Activated naive CD8-positive, alpha-beta T cell (primary cell): ENCODE data around the gene NFAM1.

Source experiments
- H3K27ac Mint-ChIP-seq: one replicate; pipeline ENCODE4 v1.8.0; 2021; ENCODE audit warnings: mixed read lengths
- H3K27me3 Mint-ChIP-seq: one replicate; pipeline ENCODE4 v1.8.0; 2021; ENCODE audit warnings: mixed read lengths
- H3K36me3 Mint-ChIP-seq: one replicate; pipeline ENCODE4 v1.8.0; 2021; ENCODE audit warnings: mixed read lengths
- H3K4me1 Mint-ChIP-seq: one replicate; pipeline ENCODE4 v1.8.0; 2021; ENCODE audit warnings: low read depth, mixed read lengths
- H3K4me3 Mint-ChIP-seq: one replicate; pipeline ENCODE4 v1.8.0; 2021; ENCODE audit warnings: mild to moderate bottlenecking, mixed read lengths
- H3K9me3 Mint-ChIP-seq: one replicate; pipeline ENCODE4 v1.8.0; 2021; ENCODE audit warnings: low read depth, mixed read lengths

The NFAM1 gene

GRCh38 chr22:42384506-42384905 lies 47.7 kb downstream of the NFAM1 start:
- no peak overlapping the region for H3K27ac Mint-ChIP-seq
- no peak overlapping the region for H3K4me3 Mint-ChIP-seq
- no peaks in the 10 kb centered on the region for H3K9me3 Mint-ChIP-seq
- H3K4me1 Mint-ChIP-seq = no peaks in the 10 kb centered on the region
- H3K27me3 Mint-ChIP-seq = no peaks in the 10 kb centered on the region
- H3K36me3 Mint-ChIP-seq = no peaks in the 10 kb centered on the region

GRCh38 chr22:42383851-42384417 lies 48.3 kb downstream of the NFAM1 start:
- H3K27ac Mint-ChIP-seq = no peak overlapping the region
- no peak overlapping the region for H3K4me3 Mint-ChIP-seq
- no peaks in the 10 kb centered on the region for H3K27me3 Mint-ChIP-seq
- H3K4me1 Mint-ChIP-seq = no peaks in the 10 kb centered on the region
- H3K36me3 Mint-ChIP-seq = no peaks in the 10 kb centered on the region
- H3K9me3 Mint-ChIP-seq = no peaks in the 10 kb centered on the region

- H3K27ac Mint-ChIP-seq = no peak overlapping the region
- no peaks in the 10 kb centered on the region for H3K27me3 Mint-ChIP-seq
- H3K4me1 Mint-ChIP-seq = no peaks in the 10 kb centered on the region
- no peaks in the 10 kb centered on the region for H3K9me3 Mint-ChIP-seq
- no peak overlapping the region for H3K4me3 Mint-ChIP-seq
- no peaks in the 10 kb centered on the region for H3K36me3 Mint-ChIP-seq
Measured at GRCh38 chr22:42383287-42383686, 48.9 kb downstream of the NFAM1 start.

DNA sequence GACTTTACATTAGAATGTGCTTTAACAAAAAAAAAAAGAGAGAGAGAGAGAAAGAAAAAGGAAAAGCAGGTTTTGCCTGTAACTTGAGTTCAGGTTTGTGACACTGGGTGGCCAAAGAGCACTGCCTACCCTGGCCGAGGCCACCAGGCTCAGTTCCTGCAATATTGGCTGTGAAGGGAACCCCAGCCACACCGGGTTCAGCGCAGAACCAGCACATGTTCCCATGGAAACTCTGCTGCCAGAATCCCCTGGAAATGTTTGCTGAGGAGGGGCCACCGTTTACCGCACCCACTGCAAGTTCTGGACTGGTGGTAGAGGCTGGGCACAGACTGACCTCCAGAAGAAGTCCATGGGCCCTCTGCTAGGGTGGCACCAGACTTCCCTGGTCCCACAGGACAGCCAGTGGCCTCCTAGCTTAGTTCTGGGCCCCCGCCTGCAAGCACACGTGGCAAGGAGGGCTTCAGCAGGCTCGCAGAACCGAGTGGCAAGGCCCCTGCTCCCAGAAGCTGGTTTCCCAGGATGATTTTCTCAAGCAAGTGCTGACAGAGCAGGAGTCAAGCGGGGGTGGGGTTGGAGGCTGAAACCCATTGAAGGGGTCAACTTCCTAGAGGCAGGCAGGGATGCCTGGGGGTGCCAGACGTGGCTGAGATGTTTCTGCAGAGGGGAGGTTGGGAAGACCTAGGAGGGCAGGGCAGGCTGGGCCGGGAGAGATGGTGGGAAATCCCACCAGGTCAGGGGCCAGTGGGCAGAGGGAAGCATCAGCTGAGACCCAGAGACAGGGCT lies 51.2 kb downstream of the NFAM1 start:
- no peaks in the 10 kb centered on the region for H3K9me3 Mint-ChIP-seq
- H3K36me3 Mint-ChIP-seq = no peaks in the 10 kb centered on the region
- no peaks in the 10 kb centered on the region for H3K27me3 Mint-ChIP-seq
- H3K27ac Mint-ChIP-seq = no peak overlapping the region
- no peaks in the 10 kb centered on the region for H3K4me1 Mint-ChIP-seq
- no peak overlapping the region for H3K4me3 Mint-ChIP-seq

DNA sequence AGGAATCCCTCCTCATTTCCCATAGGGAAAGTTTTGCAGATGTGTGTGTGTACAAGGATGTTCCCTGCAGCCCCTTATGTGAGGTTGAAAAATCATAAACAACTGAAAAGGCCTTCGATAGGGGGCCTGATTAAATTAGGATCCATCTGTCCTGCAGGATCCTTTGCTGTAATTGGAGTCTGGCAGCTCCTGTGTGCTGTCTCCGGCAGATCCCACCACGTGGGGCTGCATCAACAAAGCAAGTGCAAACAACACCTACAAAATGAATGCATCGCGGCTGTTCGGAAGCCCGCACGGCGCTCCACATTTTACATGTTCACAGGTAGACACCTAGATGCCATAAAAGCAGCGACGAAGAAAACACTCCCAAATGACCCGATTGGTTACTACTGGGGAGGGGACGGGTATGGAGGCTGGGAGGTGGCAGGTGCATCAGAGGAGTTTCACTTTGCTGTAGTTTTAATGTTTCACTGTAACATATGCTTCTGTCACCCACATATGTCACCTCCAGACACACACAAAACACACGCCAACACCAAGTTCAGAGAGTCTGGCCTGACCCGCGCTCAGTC lies 52.2 kb downstream of the NFAM1 start:
- Mint-ChIP-seq H3K4me1 (no peaks in the 10 kb centered on the region), H3K27ac (no peak overlapping the region), H3K27me3 (no peaks in the 10 kb centered on the region), H3K9me3 (no peaks in the 10 kb centered on the region), H3K4me3 (no peak overlapping the region), H3K36me3 (no peaks in the 10 kb centered on the region)

GRCh38 chr22:42376711-42377554 lies 55.3 kb downstream of the NFAM1 start:
- Mint-ChIP-seq H3K27me3 (no peaks in the 10 kb centered on the region), H3K36me3 (no peaks in the 10 kb centered on the region), H3K9me3 (no peaks in the 10 kb centered on the region), H3K4me3 (no peak overlapping the region), H3K4me1 (peaks cover 2% of the 10 kb centered on the region), H3K27ac (no peak overlapping the region)

- no peaks in the 10 kb centered on the region for H3K36me3 Mint-ChIP-seq
- no peak overlapping the region for H3K4me3 Mint-ChIP-seq
- H3K4me1 Mint-ChIP-seq = peaks cover 2% of the 10 kb centered on the region
- no peaks in the 10 kb centered on the region for H3K27me3 Mint-ChIP-seq
- no peaks in the 10 kb centered on the region for H3K9me3 Mint-ChIP-seq
- no peak overlapping the region for H3K27ac Mint-ChIP-seq
Measured at GRCh38 chr22:42375982-42376381, 56.2 kb downstream of the NFAM1 start.

- no peak overlapping the region for H3K27ac Mint-ChIP-seq
- no peaks in the 10 kb centered on the region for H3K9me3 Mint-ChIP-seq
- H3K36me3 Mint-ChIP-seq = no peaks in the 10 kb centered on the region
- H3K4me3 Mint-ChIP-seq = no peak overlapping the region
- H3K27me3 Mint-ChIP-seq = no peaks in the 10 kb centered on the region
- peaks cover 8% of the 10 kb centered on the region for H3K4me1 Mint-ChIP-seq
Measured at GRCh38 chr22:42372976-42373375, 59.2 kb downstream of the NFAM1 start.

GRCh38 chr22:42371501-42371900 lies 60.7 kb downstream of the NFAM1 start:
- Mint-ChIP-seq H3K27me3 (no peaks in the 10 kb centered on the region), H3K9me3 (no peaks in the 10 kb centered on the region), H3K4me3 (no peak overlapping the region), H3K4me1 (peaks cover 10% of the 10 kb centered on the region), H3K36me3 (no peaks in the 10 kb centered on the region), H3K27ac (no peak overlapping the region)

DNA sequence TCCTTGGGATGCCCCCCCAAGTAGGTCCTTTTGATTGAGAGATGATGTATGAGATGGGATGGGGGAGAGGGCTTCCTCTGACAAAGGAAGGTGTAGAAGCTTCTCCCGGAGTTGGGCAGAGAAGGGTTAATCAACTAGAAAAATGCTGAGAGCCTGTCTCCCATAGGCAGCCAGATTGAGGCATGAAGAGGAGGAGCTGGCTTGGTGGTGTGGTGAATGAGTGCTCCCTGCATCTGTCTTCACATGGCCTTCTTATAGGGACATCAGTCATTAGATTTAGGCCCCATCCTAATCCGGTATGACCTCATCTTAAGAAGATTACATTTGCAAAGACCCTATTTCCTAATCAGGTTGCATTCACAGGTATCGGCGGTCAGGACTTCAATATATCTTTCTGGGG lies 61.1 kb downstream of the NFAM1 start:
- H3K27ac Mint-ChIP-seq = no peak overlapping the region
- no peaks in the 10 kb centered on the region for H3K9me3 Mint-ChIP-seq
- no peak overlapping the region for H3K4me3 Mint-ChIP-seq
- peaks cover 10% of the 10 kb centered on the region for H3K4me1 Mint-ChIP-seq
- H3K36me3 Mint-ChIP-seq = no peaks in the 10 kb centered on the region
- H3K27me3 Mint-ChIP-seq = no peaks in the 10 kb centered on the region

- H3K9me3 Mint-ChIP-seq = no peaks in the 10 kb centered on the region
- H3K4me1 Mint-ChIP-seq = peaks cover 10% of the 10 kb centered on the region
- no peaks in the 10 kb centered on the region for H3K36me3 Mint-ChIP-seq
- peak overlapping the region; percentile 97 for H3K4me3 Mint-ChIP-seq
- H3K27me3 Mint-ChIP-seq = no peaks in the 10 kb centered on the region
- H3K27ac Mint-ChIP-seq = peak overlapping the region; percentile 58
Measured at GRCh38 chr22:42369250-42370041, 62.8 kb downstream of the NFAM1 start.

DNA sequence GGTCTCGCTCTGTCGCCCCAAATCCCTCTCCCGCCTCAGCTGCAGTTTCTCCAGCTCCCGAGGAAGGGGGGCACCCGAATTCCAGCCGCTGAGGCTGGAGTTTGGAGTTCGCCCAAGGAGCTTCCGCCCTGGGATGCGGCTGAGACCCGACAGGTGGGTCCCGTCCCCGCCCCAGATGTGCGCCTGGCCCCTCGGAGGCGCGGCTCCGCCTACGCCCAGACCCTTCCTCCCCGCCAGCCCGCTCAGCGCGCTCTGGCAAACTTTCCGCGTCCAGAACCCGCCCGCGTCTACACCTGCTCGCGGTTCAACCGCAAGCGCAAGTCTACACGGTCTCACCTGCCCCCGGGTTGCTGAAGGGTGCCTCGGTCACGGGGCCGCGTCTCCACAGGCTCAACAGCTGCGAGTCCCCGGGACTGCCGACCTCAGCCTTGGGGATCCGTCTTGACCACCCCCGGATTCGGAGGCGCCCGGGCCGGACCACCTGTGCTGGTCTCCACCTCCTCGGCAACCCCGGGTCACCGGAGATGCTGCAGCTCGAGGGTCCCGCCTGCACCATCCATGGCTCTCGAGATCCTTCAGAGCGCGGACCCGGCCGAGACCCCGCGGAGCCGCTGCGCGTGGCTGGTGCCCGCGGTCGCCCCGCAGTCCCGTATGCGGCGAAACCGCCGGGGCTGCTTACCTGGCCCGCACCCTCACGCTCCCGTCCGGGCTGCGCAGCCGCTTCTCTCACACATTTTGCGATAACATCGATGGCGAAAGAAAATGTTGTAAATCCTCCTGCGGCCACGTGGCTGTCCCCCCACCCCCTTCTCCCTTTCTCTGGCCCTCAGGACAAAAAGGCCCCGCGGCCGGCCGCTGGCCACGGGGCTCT lies 63.6 kb downstream of the NFAM1 start:
- Mint-ChIP-seq H3K9me3 (no peaks in the 10 kb centered on the region), H3K36me3 (no peaks in the 10 kb centered on the region), H3K27ac (no peak overlapping the region), H3K4me3 (peak overlapping the region; percentile 69), H3K4me1 (peaks cover 10% of the 10 kb centered on the region), H3K27me3 (no peaks in the 10 kb centered on the region)

DNA sequence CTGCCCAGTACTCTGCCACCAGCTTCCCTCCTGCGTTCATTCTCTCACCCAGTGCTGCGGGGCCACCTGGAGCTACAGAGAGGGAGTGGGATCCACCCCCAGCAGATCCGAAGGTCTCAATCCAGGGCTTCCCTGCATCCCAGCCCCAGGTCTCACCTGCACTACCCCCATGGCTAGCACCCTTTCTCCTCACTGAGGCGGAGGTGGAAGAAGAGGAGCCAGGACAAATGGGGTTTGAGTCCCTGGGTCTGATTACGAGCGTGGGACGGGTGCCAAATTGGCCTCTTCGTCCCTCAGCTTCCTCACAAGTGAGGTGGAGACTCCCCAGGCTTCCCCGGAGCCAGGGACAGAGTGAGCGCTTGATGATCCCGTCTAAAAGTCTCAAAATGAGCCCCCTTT lies 64.2 kb downstream of the NFAM1 start:
- no peaks in the 10 kb centered on the region for H3K9me3 Mint-ChIP-seq

More for the DNA sequence above, 64.2 kb downstream of the NFAM1 start:
- Mint-ChIP-seq H3K4me1 (peaks cover 10% of the 10 kb centered on the region), H3K27ac (no peak overlapping the region), H3K27me3 (no peaks in the 10 kb centered on the region), H3K36me3 (no peaks in the 10 kb centered on the region), H3K4me3 (peak overlapping the region; percentile 69)
